Measurements from ENCODE around the gene DENND4A. TPM values are rescaled to one million over a fixed set of nuclear protein-coding genes. Genes with fewer than 3 reads are reported as not detected.

The DENND4A gene
- total and polyA plus RNA-seq, 2 of the 4 experiments (the other 2 are of a cell fraction) = 4.1 to 17.7 TPM

GRCh38 chr15:65621638-65622037 lies 170.5 kb downstream of the DENND4A start, which contains the start of gene SLC24A1:
Gene SLC24A1 (plus strand): TSS chr15:65621938. CDS start chr15:65624081, 2,143 bp downstream.
- Histone ChIP-seq H4K5ac (ENCODE audit: low read depth, low read length) (no peak within 1 kb of the TSS), H4K20me1 (ENCODE audit: insufficient read depth, low read length) (no peaks in the 10 kb centered on the region), H4K91ac (ENCODE audit: insufficient read depth, low read depth, low read length) (no peak within 1 kb of the TSS), H2AK9ac (replicated peaks; ENCODE audit: low read depth, low read length, poor library complexity) (no peak within 1 kb of the TSS), H2AFZ (replicated peaks; ENCODE audit: low read length, poor library complexity) (no peak within 1 kb of the TSS), H2BK120ac (ENCODE audit: low read depth, low read length) (no peak within 1 kb of the TSS), H2AK5ac (ENCODE audit: low read depth, low read length) (no peak within 1 kb of the TSS), H4K8ac (ENCODE audit: low read depth in 2 of 2, low read length in 2 of 2) (no peak within 1 kb of the TSS), H3K4me1 (ENCODE audit: control insufficient read depth, insufficient read depth, low read length) (no peaks in the 10 kb centered on the region), H3K23ac (ENCODE audit: low read depth, low read length) (no peak within 1 kb of the TSS; the same call in 1 of the 2 replicates), H3K9ac (ENCODE audit: low read depth, low read length) (no peak within 1 kb of the TSS), H2BK5ac (ENCODE audit: low read depth, low read length, poor library complexity, severe bottlenecking) (no peak within 1 kb of the TSS), H3K4me2 (ENCODE audit: low read depth, low read length) (no peak within 1 kb of the TSS), H3K27ac (ENCODE audit: insufficient read depth, low read length) (no peak within 1 kb of the TSS), H3K4ac (ENCODE audit: low read depth, low read length) (no peak within 1 kb of the TSS), H3K14ac (replicated peaks; ENCODE audit: low read depth, low read length) (no peak within 1 kb of the TSS), H3K27me3 (ENCODE audit: control insufficient read depth, insufficient read depth, low read length) (no peaks in the 10 kb centered on the region), H3K9me3 (ENCODE audit: control insufficient read depth, insufficient read depth, low read length) (no peaks in the 10 kb centered on the region), H2BK15ac (ENCODE audit: low read depth, low read length) (no peak within 1 kb of the TSS), H3K4me3 (ENCODE audit: insufficient read depth, low read depth, low read length) (no peak within 1 kb of the TSS), H3K56ac (ENCODE audit: extremely low read depth, insufficient read depth, low read length) (no peak within 1 kb of the TSS), H2BK20ac (ENCODE audit: low read depth, low read length) (no peak within 1 kb of the TSS), H3K36me3 (ENCODE audit: control insufficient read depth, insufficient read depth, low read length) (no peaks in the 10 kb centered on the region; the same call in 1 of the 2 replicates), H3K18ac (ENCODE audit: low read depth, low read length) (no peak within 1 kb of the TSS), H3K79me1 (ENCODE audit: low read depth in 1 of 2, low read length in 2 of 2) (no peaks in the 10 kb centered on the region), H3K9me1 (ENCODE audit: insufficient read depth, low read length) (peaks cover 9% of the 10 kb centered on the region)
- intact Hi-C loops (cut with micrococcal nuclease) (no loop called here), dilution Hi-C loops (cut with HindIII; ENCODE audit: low sequenced_read_pairs, unreplicated experiment) (no loop called here), in situ Hi-C loops (cut with MboI; ENCODE audit: low sequenced_read_pairs) (loop anchor here (25.0 kb wide), 1 partner anchor 666 kb away; the partner anchor contains the start of gene DIS3L)
- ATAC-seq (ENCODE audit: low read depth) (no peak), DNase-seq (no peak)
- BruUV-seq (replicated peaks) = no TSS peak
- POLR2A ChIA-PET (ENCODE audit: unreplicated experiment) = interaction anchor here (0.5 kb wide), 1 partner anchor 388 kb away, joined by 3 read pairs; no protein-coding TSS in a partner anchor
- CTCF ChIA-PET = interaction anchor here (0.7 to 1.0 kb wide), 2 partner anchors 11 to 235 kb away, joined by 3 read pairs; partner anchors contain the start of gene INTS14
- TF ChIP-seq SMC3 (IDR thresholded peaks at IDR 0.05; ENCODE audit: low read depth, low read length) (no peak), MAFK (IDR thresholded peaks at IDR 0.05; ENCODE audit: low read depth, low read length) (no peak), CTCF (conservative IDR thresholded peaks at IDR 0.05; ENCODE audit: low read depth, low read length) (no peak), NFE2L2 (IDR thresholded peaks at IDR 0.05; ENCODE audit: low read depth, low read length) (no peak), CHD1 (IDR thresholded peaks at IDR 0.05; ENCODE audit: low read depth, low read length) (no peak), RCOR1 (IDR thresholded peaks at IDR 0.05; ENCODE audit: insufficient replicate concordance, low read length) (no peak), FOS (IDR thresholded peaks at IDR 0.05; ENCODE audit: low read depth, low read length) (no peak), USF2 (IDR thresholded peaks at IDR 0.05; ENCODE audit: low read depth, low read length) (no peak), CEBPB (IDR thresholded peaks at IDR 0.05; ENCODE audit: low read depth, low read length) (no peak), MAZ (IDR thresholded peaks at IDR 0.05; ENCODE audit: borderline replicate concordance, low read depth, low read length) (no peak), MXI1 (IDR thresholded peaks at IDR 0.05; ENCODE audit: borderline replicate concordance, low read depth, low read length) (no peak), RFX5 (IDR thresholded peaks at IDR 0.05; ENCODE audit: low read depth, low read length) (no peak), BHLHE40 (IDR thresholded peaks at IDR 0.05; ENCODE audit: low read depth, low read length) (no peak), POLR2A (IDR thresholded peaks at IDR 0.05; ENCODE audit: low read depth, low read length) (no peak), ELK1 (IDR thresholded peaks at IDR 0.05; ENCODE audit: borderline replicate concordance, low read depth, low read length) (no peak), RAD21 (IDR thresholded peaks at IDR 0.05; ENCODE audit: low read length) (no peak)
- WGBS, 2 experiments (ENCODE audit: extremely low coverage in 2 of 2, insufficient read length in 1 of 2) = 83% methylated on average over 2 of the region's 6 CpGs; no CpG with 5 or more reads in 1 of the 2 experiments
